ENCODE measurements around the gene UBE2R2. TPM values are rescaled to one million over a fixed set of nuclear protein-coding genes. Genes with fewer than 3 reads are reported as not detected.
A peak's percentile ranks its signal among the peaks of the same experiment; 100 is the strongest.
"Not testable (repeated sequence)": the region's sequence is repeated elsewhere in the genome, so short reads cannot be mapped to it uniquely, and the experiment has no call there.

Gene UBE2R2
- 24.5 and 26.2 TPM in 2 replicates for total RNA-seq (2022)
- Bru-seq, nascent RNA = percentile 82 among the genes with signal in this experiment
- BruChase-seq, experiment 1, labeled RNA remaining after a 6-hour chase = percentile 81 among the genes with signal in this experiment
- percentile 82 among the genes with signal in this experiment for BruChase-seq, experiment 2, labeled RNA remaining after a 2-hour chase
- long read RNA-seq, full-length matches to known transcripts = 44 of 101 reads
- long read RNA-seq, partial matches to known transcripts = 0 of 101 reads
- long read RNA-seq, other reads (novel, unspliced or antisense) = 57 of 101 reads

GRCh38 chr9:33816327-33817252, at the start of gene UBE2R2:
Gene UBE2R2 (plus strand): TSS chr9:33817160. CDS start chr9:33817758, 598 bp downstream.
- intact Hi-C loops (cut with micrococcal nuclease; ENCODE audit: unreplicated experiment) = no loop called here
- peak within 1 kb of the TSS; percentile 93 for H3K4me3 Mint-ChIP-seq (ENCODE audit: low read depth, unreplicated experiment)
- no peaks in the 10 kb centered on the region for H3K27me3 Mint-ChIP-seq (ENCODE audit: unreplicated experiment)
- H3K9me3 Mint-ChIP-seq (ENCODE audit: low read depth, unreplicated experiment) = no peaks in the 10 kb centered on the region
- peaks cover 39% of the 10 kb centered on the region for H3K4me1 Mint-ChIP-seq (ENCODE audit: low read depth, unreplicated experiment)
- CTCF ChIA-PET = interaction anchor here (0.5 to 1.0 kb wide), 2 partner anchors 23 to 150 kb away, joined by 3 to 4 read pairs; no protein-coding TSS in a partner anchor
- H3K36me3 Mint-ChIP-seq (ENCODE audit: insufficient read depth, unreplicated experiment) = peaks cover 33% of the 10 kb centered on the region
- TF ChIP-seq CTCF (IDR thresholded peaks at IDR 0.05; ENCODE audit: unreplicated experiment) = no peak
- TSS peak; percentile 82 for BruUV-seq (replicated peaks)
- H3K27ac Mint-ChIP-seq (ENCODE audit: unreplicated experiment) = peak within 1 kb of the TSS; percentile 72
- DNase-seq = peak; percentile 75

- BruUV-seq (replicated peaks); CTCF ChIA-PET; H3K9me3 Mint-ChIP-seq (ENCODE audit: low read depth, unreplicated experiment); intact Hi-C loops (cut with micrococcal nuclease; ENCODE audit: unreplicated experiment); H3K27me3 Mint-ChIP-seq (ENCODE audit: unreplicated experiment); H3K4me3 Mint-ChIP-seq (ENCODE audit: low read depth, unreplicated experiment); DNase-seq: not testable (repeated sequence)
- Mint-ChIP-seq H3K27ac (ENCODE audit: unreplicated experiment) (peak overlapping the region; percentile 68), H3K36me3 (ENCODE audit: insufficient read depth, unreplicated experiment) (peaks cover 19% of the 10 kb centered on the region), H3K4me1 (ENCODE audit: low read depth, unreplicated experiment) (peaks cover 35% of the 10 kb centered on the region)
These were observed 46.6 kb upstream of the UBE2R2 start for GRCh38 chr9:33770156-33770880.

GRCh38 chr9:33773135-33773534, 43.8 kb upstream of the UBE2R2 start:
- BruUV-seq (replicated peaks); H3K9me3 Mint-ChIP-seq (ENCODE audit: low read depth, unreplicated experiment); DNase-seq; CTCF ChIA-PET; H3K4me3 Mint-ChIP-seq (ENCODE audit: low read depth, unreplicated experiment); intact Hi-C loops (cut with micrococcal nuclease; ENCODE audit: unreplicated experiment); H3K27me3 Mint-ChIP-seq (ENCODE audit: unreplicated experiment): not testable (repeated sequence)
- Mint-ChIP-seq H3K27ac (ENCODE audit: unreplicated experiment) (peak overlapping the region; percentile 73), H3K36me3 (ENCODE audit: insufficient read depth, unreplicated experiment) (peaks cover 20% of the 10 kb centered on the region), H3K4me1 (ENCODE audit: low read depth, unreplicated experiment) (peaks cover 33% of the 10 kb centered on the region)

- BruUV-seq (replicated peaks); H3K27me3 Mint-ChIP-seq (ENCODE audit: unreplicated experiment); intact Hi-C loops (cut with micrococcal nuclease; ENCODE audit: unreplicated experiment); DNase-seq; H3K9me3 Mint-ChIP-seq (ENCODE audit: low read depth, unreplicated experiment): not testable (repeated sequence)
- peak overlapping the region; percentile 28 for H3K4me3 Mint-ChIP-seq (ENCODE audit: low read depth, unreplicated experiment)
- peaks cover 33% of the 10 kb centered on the region for H3K4me1 Mint-ChIP-seq (ENCODE audit: low read depth, unreplicated experiment)
- CTCF ChIA-PET = interaction anchor here (0.5 to 1.4 kb wide), 3 partner anchors 36 to 567 kb away, joined by 3 to 5 read pairs (median 5); no protein-coding TSS in a partner anchor
- peak overlapping the region; percentile 55 for H3K27ac Mint-ChIP-seq (ENCODE audit: unreplicated experiment)
- H3K36me3 Mint-ChIP-seq (ENCODE audit: insufficient read depth, unreplicated experiment) = peaks cover 18% of the 10 kb centered on the region
These were observed 42.8 kb upstream of the UBE2R2 start for GRCh38 chr9:33774074-33774659.

GRCh38 chr9:33776578-33776977, 40.4 kb upstream of the UBE2R2 start:
- Mint-ChIP-seq H3K4me1 (ENCODE audit: low read depth, unreplicated experiment) (peaks cover 52% of the 10 kb centered on the region), H3K36me3 (ENCODE audit: insufficient read depth, unreplicated experiment) (peaks cover 18% of the 10 kb centered on the region), H3K4me3 (ENCODE audit: low read depth, unreplicated experiment) (no peak overlapping the region), H3K27me3 (ENCODE audit: unreplicated experiment) (no peaks in the 10 kb centered on the region), H3K9me3 (ENCODE audit: low read depth, unreplicated experiment) (no peaks in the 10 kb centered on the region), H3K27ac (ENCODE audit: unreplicated experiment) (peak overlapping the region; percentile 55)
- intact Hi-C loops (cut with micrococcal nuclease; ENCODE audit: unreplicated experiment) = no loop called here
- TF ChIP-seq CTCF (IDR thresholded peaks at IDR 0.05; ENCODE audit: unreplicated experiment) = no peak
- BruUV-seq (replicated peaks) = no TSS peak
- CTCF ChIA-PET = interaction anchor here (4.0 kb wide), 1 partner anchor 39 kb away, joined by 48 read pairs; no protein-coding TSS in a partner anchor
- DNase-seq = no peak

All from Calu3 (cell line).